Measurements from ENCODE around the gene LRP11.

DNA sequence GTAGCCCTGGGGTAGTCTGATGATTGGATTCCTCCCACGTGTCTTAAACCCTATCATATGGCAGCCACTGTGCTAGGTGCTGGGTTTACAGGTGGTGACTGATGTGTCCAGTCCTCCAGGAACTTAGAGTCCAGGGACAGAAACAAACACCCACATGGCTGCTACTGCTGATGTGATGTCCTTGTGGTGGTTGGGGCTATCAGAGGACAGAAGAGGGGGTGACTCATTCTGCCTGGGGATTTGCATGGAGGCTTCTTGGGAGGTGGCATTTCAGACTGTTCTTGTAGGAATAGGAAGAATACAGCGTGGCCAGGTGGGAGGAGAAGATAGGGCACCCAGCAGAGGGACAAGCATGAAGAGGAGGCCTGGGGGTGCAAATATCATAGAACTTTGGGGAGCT is 48.9 kb upstream of the LRP11 start:
- TF ChIP-seq, protein P1, sequence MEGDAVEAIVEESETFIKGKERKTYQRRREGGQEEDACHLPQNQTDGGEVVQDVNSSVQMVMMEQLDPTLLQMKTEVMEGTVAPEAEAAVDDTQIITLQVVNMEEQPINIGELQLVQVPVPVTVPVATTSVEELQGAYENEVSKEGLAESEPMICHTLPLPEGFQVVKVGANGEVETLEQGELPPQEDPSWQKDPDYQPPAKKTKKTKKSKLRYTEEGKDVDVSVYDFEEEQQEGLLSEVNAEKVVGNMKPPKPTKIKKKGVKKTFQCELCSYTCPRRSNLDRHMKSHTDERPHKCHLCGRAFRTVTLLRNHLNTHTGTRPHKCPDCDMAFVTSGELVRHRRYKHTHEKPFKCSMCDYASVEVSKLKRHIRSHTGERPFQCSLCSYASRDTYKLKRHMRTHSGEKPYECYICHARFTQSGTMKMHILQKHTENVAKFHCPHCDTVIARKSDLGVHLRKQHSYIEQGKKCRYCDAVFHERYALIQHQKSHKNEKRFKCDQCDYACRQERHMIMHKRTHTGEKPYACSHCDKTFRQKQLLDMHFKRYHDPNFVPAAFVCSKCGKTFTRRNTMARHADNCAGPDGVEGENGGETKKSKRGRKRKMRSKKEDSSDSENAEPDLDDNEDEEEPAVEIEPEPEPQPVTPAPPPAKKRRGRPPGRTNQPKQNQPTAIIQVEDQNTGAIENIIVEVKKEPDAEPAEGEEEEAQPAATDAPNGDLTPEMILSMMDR (IDR thresholded peaks at IDR 0.05), result no peak
- no peak for TF ChIP-seq POLR2A (IDR thresholded peaks at IDR 0.05)
